ENCODE data around the gene OR52E4.

OR52E4 gene

GRCh38 chr11:5929571-5930368 lies 49.3 kb downstream of the OR52E4 start:
- DNase-seq (ENCODE audit: low spot score): no peak

- no peak for DNase-seq (ENCODE audit: low spot score)
Measured at GRCh38 chr11:5930614-5931013, 50.2 kb downstream of the OR52E4 start.

DNA sequence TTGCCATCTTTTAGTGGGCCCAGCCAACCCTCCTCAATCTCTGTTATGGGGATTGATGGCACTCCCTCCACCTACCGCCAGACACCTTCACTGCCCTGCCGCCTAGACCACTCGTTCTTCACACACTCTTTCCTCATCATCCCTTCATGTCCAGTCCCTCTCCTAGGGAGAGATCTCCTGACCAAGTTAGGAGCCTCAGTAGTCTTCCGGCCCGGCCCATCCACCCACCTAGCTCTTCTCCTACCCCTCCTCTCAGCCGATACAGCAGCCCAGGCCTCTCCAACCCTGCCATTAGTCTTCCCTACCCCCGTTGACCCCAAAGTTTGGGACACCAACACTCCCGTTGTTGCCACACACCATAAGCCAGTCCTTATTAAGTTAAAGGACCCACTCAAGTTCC lies 50.6 kb downstream of the OR52E4 start:
- DNase-seq (ENCODE audit: low spot score): no peak

- DNase-seq (ENCODE audit: low spot score): no peak
Measured at GRCh38 chr11:5932671-5933070, 52.2 kb downstream of the OR52E4 start.

DNA sequence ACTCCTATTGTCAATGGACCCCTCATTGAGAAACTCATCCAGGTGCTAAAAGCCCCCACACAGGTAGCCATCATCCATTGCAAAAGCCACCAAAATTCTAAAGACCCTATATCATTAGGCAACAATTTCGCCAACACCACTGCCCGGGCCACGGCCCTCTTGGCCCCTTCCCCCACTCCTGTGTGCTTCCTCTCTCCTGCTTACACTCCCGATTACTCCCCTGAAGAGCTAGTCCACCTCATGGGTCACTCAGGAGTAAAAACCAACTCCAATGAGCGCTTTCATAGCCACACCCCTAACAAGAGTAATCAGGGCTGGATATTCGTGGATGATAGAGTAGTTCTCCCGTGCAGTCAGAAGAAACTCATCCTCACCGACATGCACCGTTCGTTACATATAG lies 52.7 kb downstream of the OR52E4 start:
- DNase-seq (ENCODE audit: low spot score): no peak

All from LoVo (cell line).